ENCODE measurements around the gene NASP. TPM values are rescaled to one million over a fixed set of nuclear protein-coding genes. Genes with fewer than 3 reads are reported as not detected.
A peak's percentile ranks its signal among the peaks of the same experiment; 100 is the strongest.

NASP gene
- total and polyA plus RNA-seq, 2 donors (not counting 3 experiments of a cell fraction or from before 2014, with no cell fraction given) = 101 to 149 TPM

DNA sequence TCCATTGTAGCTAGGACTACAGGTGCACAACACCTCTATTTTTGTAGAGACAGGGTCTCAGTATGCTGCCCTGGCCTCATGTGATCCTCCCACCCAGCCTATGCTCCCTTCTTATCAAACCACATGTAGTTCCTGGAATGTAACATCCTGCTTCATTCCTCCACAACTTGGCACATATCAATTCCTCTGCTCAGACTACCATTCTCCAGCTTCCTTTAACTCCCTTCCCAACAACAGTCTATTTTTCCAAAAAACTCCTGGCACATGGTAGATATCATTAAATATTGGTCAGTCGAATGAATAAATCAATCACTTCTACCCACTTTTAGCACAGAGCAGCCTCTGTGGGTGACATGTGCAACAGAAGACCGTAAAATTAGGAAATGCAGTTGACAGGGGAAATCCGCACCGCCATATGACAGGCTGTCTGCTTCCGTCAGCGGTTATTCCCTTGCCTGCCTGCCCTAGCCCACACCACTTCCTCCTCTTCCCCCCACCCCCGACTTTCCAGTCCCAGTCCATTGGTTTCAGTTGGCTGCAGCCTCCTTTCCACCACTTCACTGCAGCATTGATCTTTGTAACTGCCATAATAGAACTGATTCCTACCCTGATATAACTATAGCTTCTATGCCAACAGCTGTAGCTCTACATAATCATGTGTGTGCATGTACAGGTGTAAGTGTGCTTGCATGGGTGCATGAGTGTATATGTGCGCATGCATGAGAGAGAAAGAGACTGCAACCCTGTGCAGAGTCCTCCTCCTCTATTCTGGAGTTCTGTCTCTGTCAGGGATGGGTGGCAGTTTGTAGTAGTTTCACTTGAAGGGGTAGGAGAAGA lies 40.0 kb upstream of the NASP start:
- no TSS peak for BruUV-seq (replicated peaks)
- Histone ChIP-seq H2AFZ (ENCODE audit: low read depth, low read length) (peak overlapping the region; percentile 36), H3K9ac (replicated peaks; ENCODE audit: extremely low read depth, insufficient read depth, low read length) (no peak overlapping the region), H3K27ac (ENCODE audit: insufficient read depth, low read depth, low read length) (peak overlapping the region; percentile 42), H3K9me3 (replicated peaks; ENCODE audit: control insufficient read depth, insufficient read depth, low read length) (no peaks in the 10 kb centered on the region), H4K20me1 (replicated peaks; ENCODE audit: control insufficient read depth, extremely low read depth, insufficient read depth, low read length) (no peaks in the 10 kb centered on the region), H3K9me1 (replicated peaks; ENCODE audit: control insufficient read depth, extremely low read depth, insufficient read depth, low read length) (no peaks in the 10 kb centered on the region), H3K27me3 (ENCODE audit: control insufficient read depth in 2 of 2, insufficient read depth in 2 of 2, low read length in 2 of 2) (no peaks in the 10 kb centered on the region), H3K4me2 (ENCODE audit: insufficient read depth, low read length) (peak overlapping the region; percentile 66), H3K79me2 (ENCODE audit: control insufficient read depth, insufficient read depth, low read length) (no peaks in the 10 kb centered on the region), H3K36me3 (ENCODE audit: control insufficient read depth in 2 of 2, extremely low read depth in 1 of 2, insufficient read depth in 2 of 2, low read length in 2 of 2) (no peaks in the 10 kb centered on the region), H3K4me3 (replicated peaks in 1 of 3; ENCODE audit: insufficient read depth in 1 of 3, low read depth in 1 of 3, low read length in 3 of 3) (no peak overlapping the region), H3K4me1 (ENCODE audit: control insufficient read depth, extremely low read depth, insufficient read depth, low read length) (peaks cover 27% of the 10 kb centered on the region)
- POLR2A ChIA-PET = interaction anchor here (0.7 to 8.2 kb wide), 3 partner anchors 12 to 40 kb away, joined by 4 to 83 read pairs (median 5); partner anchors contain the start of genes NASP and PRDX1
- peak; percentile 89 for DNase-seq (ENCODE audit: low read depth, low spot score)
- FAIRE-seq = peak; percentile 95
- CTCF ChIA-PET = interaction anchor here (1.0 to 3.2 kb wide), 7 partner anchors 10 to 37 kb away, joined by 3 to 12 read pairs (median 4); partner anchors contain the start of gene PRDX1
- dilution Hi-C loops (cut with MboI; ENCODE audit: extremely low pct_ligation_motif_present, low sequenced_read_pairs) (no loop called here), intact Hi-C loops (cut with micrococcal nuclease) (loop anchor here (1.0 kb wide), 1 partner anchor 22 kb away; the partner anchor contains the start of gene PRDX1)
- TF ChIP-seq GATA2 (IDR thresholded peaks at IDR 0.05; ENCODE audit: insufficient read depth, insufficient read length, low read depth, low read length) (no peak), POLR2A (IDR thresholded peaks at IDR 0.05; ENCODE audit: low read depth, low read length) (no peak), POLR2AphosphoS5 (IDR thresholded peaks at IDR 0.05; ENCODE audit: insufficient read depth, low read depth, low read length) (peak; percentile 51), FOS (IDR thresholded peaks at IDR 0.05; ENCODE audit: borderline replicate concordance, insufficient read depth, low read length) (peak; percentile 19), MYC (IDR thresholded peaks at IDR 0.05; ENCODE audit: low read depth, low read length) (peak; percentile 83)

- H3K36me3 ChIP-seq (ENCODE audit: control insufficient read depth in 2 of 2, extremely low read depth in 1 of 2, insufficient read depth in 2 of 2, low read length in 2 of 2) = no peaks in the 10 kb centered on the region
- no peak overlapping the region for H3K9ac ChIP-seq (replicated peaks; ENCODE audit: extremely low read depth, insufficient read depth, low read length)
- peaks cover 27% of the 10 kb centered on the region for H3K4me1 ChIP-seq (ENCODE audit: control insufficient read depth, extremely low read depth, insufficient read depth, low read length)
- H2AFZ ChIP-seq (ENCODE audit: low read depth, low read length) = no peak overlapping the region
- no TSS peak for BruUV-seq (replicated peaks)
- no peaks in the 10 kb centered on the region for H3K79me2 ChIP-seq (ENCODE audit: control insufficient read depth, insufficient read depth, low read length)
- no peaks in the 10 kb centered on the region for H3K9me3 ChIP-seq (replicated peaks; ENCODE audit: control insufficient read depth, insufficient read depth, low read length)
- TF ChIP-seq MAX (IDR thresholded peaks at IDR 0.05; ENCODE audit: insufficient read depth, insufficient read length) (no peak), GATA2 (IDR thresholded peaks at IDR 0.05; ENCODE audit: insufficient read depth, insufficient read length, low read depth, low read length) (no peak), POLR2A (IDR thresholded peaks at IDR 0.05; ENCODE audit: low read depth, low read length) (no peak), POLR2AphosphoS5 (IDR thresholded peaks at IDR 0.05; ENCODE audit: insufficient read depth, low read depth, low read length) (no peak), FOS (IDR thresholded peaks at IDR 0.05; ENCODE audit: borderline replicate concordance, insufficient read depth, low read length) (no peak), MYC (IDR thresholded peaks at IDR 0.05; ENCODE audit: low read depth, low read length) (no peak), EZH2 (IDR thresholded peaks at IDR 0.05; ENCODE audit: borderline replicate concordance, low read depth, low read length, severe bottlenecking) (no peak), CTCF (IDR thresholded peaks at IDR 0.05; ENCODE audit: extremely low read depth in 1 of 2, insufficient read depth in 1 of 2, low read depth in 1 of 2, low read length in 2 of 2) (no peak), JUN (IDR thresholded peaks at IDR 0.05; ENCODE audit: borderline replicate concordance, insufficient read depth, insufficient read length, low read depth) (no peak)
- ChIA-PET CTCF (interaction anchor here (1.3 to 3.2 kb wide), 5 partner anchors 10 to 36 kb away, joined by 4 to 12 read pairs (median 5); partner anchors contain the start of gene PRDX1), POLR2A (interaction anchor here (1.1 to 8.2 kb wide), 3 partner anchors 10 to 40 kb away, joined by 3 to 83 read pairs (median 5); partner anchors contain the start of genes NASP and PRDX1)
- no peaks in the 10 kb centered on the region for H3K9me1 ChIP-seq (replicated peaks; ENCODE audit: control insufficient read depth, extremely low read depth, insufficient read depth, low read length)
- H3K27ac ChIP-seq (ENCODE audit: insufficient read depth, low read depth, low read length) = no peak overlapping the region
- no peaks in the 10 kb centered on the region for H4K20me1 ChIP-seq (replicated peaks; ENCODE audit: control insufficient read depth, extremely low read depth, insufficient read depth, low read length)
- peak overlapping the region; percentile 66 for H3K4me2 ChIP-seq (ENCODE audit: insufficient read depth, low read length)
- DNase-seq (ENCODE audit: low read depth, low spot score) (no peak), FAIRE-seq (no peak)
- no peak overlapping the region for H3K4me3 ChIP-seq (replicated peaks in 1 of 3; ENCODE audit: insufficient read depth in 1 of 3, low read depth in 1 of 3, low read length in 3 of 3)
- H3K27me3 ChIP-seq (ENCODE audit: control insufficient read depth in 2 of 2, insufficient read depth in 2 of 2, low read length in 2 of 2) = no peaks in the 10 kb centered on the region
- dilution Hi-C loops (cut with MboI; ENCODE audit: extremely low pct_ligation_motif_present, low sequenced_read_pairs) (no loop called here), intact Hi-C loops (cut with micrococcal nuclease) (no loop called here)
Observed at GRCh38 chr1:45544530-45544929, 39.3 kb upstream of the NASP start.

All from endothelial cell of umbilical vein (primary cell).